ENCODE data around the gene TRAF7. TPM values are rescaled to one million over a fixed set of nuclear protein-coding genes. Genes with fewer than 3 reads are reported as not detected.

Gene TRAF7
- total RNA-seq, 2 donors from 2014 or later = 34.1 to 54.8 TPM

GRCh38 chr16:2183671-2184070 lies 28.1 kb downstream of the TRAF7 start:
- H3K27me3 ChIP-seq (replicated peaks; ENCODE audit: insufficient read depth) = no peaks in the 10 kb centered on the region

GRCh38 chr16:2184346-2184745 lies 28.8 kb downstream of the TRAF7 start:
- no peak for TF ChIP-seq CTCF (IDR thresholded peaks at IDR 0.05)
- H3K9me3 ChIP-seq = no peaks in the 10 kb centered on the region
- no peaks in the 10 kb centered on the region for H3K4me1 ChIP-seq (ENCODE audit: control insufficient read depth in 1 of 2, low read depth in 2 of 2)
- no peaks in the 10 kb centered on the region for H3K27me3 ChIP-seq (replicated peaks; ENCODE audit: insufficient read depth)
- no peak overlapping the region for H3K27ac ChIP-seq
- no peak overlapping the region for H3K4me3 ChIP-seq
- DNase-seq (ENCODE audit: low spot score) (no peak), ATAC-seq (ENCODE audit: insufficient number of reproducible peaks, low FRiP score, low read depth) (no peak)
- no peaks in the 10 kb centered on the region for H3K36me3 ChIP-seq

More at GRCh38 chr16:2183671-2184070, 28.1 kb downstream of the TRAF7 start:
- no peak for TF ChIP-seq CTCF (IDR thresholded peaks at IDR 0.05)
- Histone ChIP-seq H3K27ac (no peak overlapping the region), H3K36me3 (no peaks in the 10 kb centered on the region), H3K4me1 (ENCODE audit: control insufficient read depth in 1 of 2, low read depth in 2 of 2) (no peaks in the 10 kb centered on the region), H3K4me3 (no peak overlapping the region), H3K9me3 (no peaks in the 10 kb centered on the region)
- no peak for ATAC-seq (ENCODE audit: insufficient number of reproducible peaks, low FRiP score, low read depth)
- no peak for DNase-seq (ENCODE audit: low spot score)

DNA sequence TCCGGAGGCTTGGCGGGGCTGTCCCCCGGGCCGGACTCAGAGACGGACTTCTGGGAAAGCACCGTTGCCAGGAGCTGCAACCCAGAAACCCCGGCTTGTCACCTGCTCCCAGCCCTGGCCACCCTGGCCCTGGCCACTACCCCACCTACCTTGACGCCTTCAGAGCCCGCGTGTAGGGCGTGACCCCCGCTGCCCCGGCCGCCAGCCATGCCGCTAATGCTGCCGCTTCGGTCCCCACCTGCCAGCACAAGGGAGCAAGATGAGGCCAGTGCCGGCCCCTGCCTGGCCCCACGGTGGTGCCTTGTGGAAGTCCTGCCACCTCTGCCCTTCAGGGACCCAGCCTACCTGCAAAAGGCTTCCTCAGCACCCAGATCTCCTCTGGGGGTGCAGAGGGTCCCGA lies 29.4 kb downstream of the TRAF7 start:
- H3K9me3 ChIP-seq = no peaks in the 10 kb centered on the region
- ATAC-seq (ENCODE audit: insufficient number of reproducible peaks, low FRiP score, low read depth) = no peak
- H3K36me3 ChIP-seq = no peaks in the 10 kb centered on the region
- no peak for DNase-seq (ENCODE audit: low spot score)
- no peaks in the 10 kb centered on the region for H3K4me1 ChIP-seq (ENCODE audit: control insufficient read depth in 1 of 2, low read depth in 2 of 2)
- no peak for TF ChIP-seq CTCF (IDR thresholded peaks at IDR 0.05)
- no peak overlapping the region for H3K4me3 ChIP-seq
- H3K27ac ChIP-seq = no peak overlapping the region
- H3K27me3 ChIP-seq (replicated peaks; ENCODE audit: insufficient read depth) = no peaks in the 10 kb centered on the region

GRCh38 chr16:2186064-2186463 lies 30.5 kb downstream of the TRAF7 start:
- Histone ChIP-seq H3K9me3 (no peaks in the 10 kb centered on the region), H3K36me3 (no peaks in the 10 kb centered on the region), H3K4me1 (ENCODE audit: control insufficient read depth in 1 of 2, low read depth in 2 of 2) (no peaks in the 10 kb centered on the region), H3K27ac (no peak overlapping the region), H3K27me3 (replicated peaks; ENCODE audit: insufficient read depth) (no peaks in the 10 kb centered on the region), H3K4me3 (no peak overlapping the region)
- TF ChIP-seq CTCF (IDR thresholded peaks at IDR 0.05) = no peak
- DNase-seq (ENCODE audit: low spot score) (no peak), ATAC-seq (ENCODE audit: insufficient number of reproducible peaks, low FRiP score, low read depth) (no peak)

DNA sequence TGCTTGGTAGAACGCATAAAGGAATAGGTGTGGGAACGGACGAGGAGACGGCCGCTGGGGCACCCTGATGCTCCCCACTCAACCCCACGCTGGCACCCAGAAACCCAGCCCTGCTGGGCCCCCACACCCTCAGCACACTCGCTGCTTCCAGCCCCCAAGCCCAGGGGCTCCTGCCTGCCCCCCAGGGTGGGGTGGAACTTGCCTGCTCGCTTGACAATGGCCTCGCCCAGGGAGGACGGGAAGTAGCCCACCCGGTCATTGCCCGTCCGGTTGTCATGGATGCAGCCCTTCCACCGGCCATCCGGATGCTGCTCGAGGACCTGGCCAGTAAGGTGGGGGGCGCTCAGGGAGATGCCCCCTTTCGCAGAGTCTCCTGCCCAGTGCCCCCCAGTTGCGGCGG lies 30.9 kb downstream of the TRAF7 start:
- Histone ChIP-seq H3K9me3 (no peaks in the 10 kb centered on the region), H3K36me3 (no peaks in the 10 kb centered on the region), H3K27me3 (replicated peaks; ENCODE audit: insufficient read depth) (no peaks in the 10 kb centered on the region), H3K4me3 (no peak overlapping the region), H3K4me1 (ENCODE audit: control insufficient read depth in 1 of 2, low read depth in 2 of 2) (no peaks in the 10 kb centered on the region), H3K27ac (no peak overlapping the region)
- no peak for ATAC-seq (ENCODE audit: insufficient number of reproducible peaks, low FRiP score, low read depth)
- no peak for TF ChIP-seq CTCF (IDR thresholded peaks at IDR 0.05)
- DNase-seq (ENCODE audit: low spot score) = no peak
